Fibroblast of lung (primary cell): ENCODE data around the gene ARSA. TPM values are rescaled to one million over a fixed set of nuclear protein-coding genes. Genes with fewer than 3 reads are reported as not detected.

Experiments used
- DNase-seq, 2 donors: peaks; one replicate each; pipeline versions ENCODE4 v3.0.0 to v3.0.0-alpha.2; 2010; ENCODE audit warnings: low read depth in 2 of 2
- H2AFZ ChIP-seq: 2 replicates; pipeline ENCODE4 v1.5.1; 2012; ENCODE audit warnings: low read length, control low read depth, inconsistent platforms
- H3K27ac ChIP-seq: 2 replicates; pipeline ENCODE4 v1.5.1; 2011; ENCODE audit warnings: low read length, control low read depth; ENCODE audit not compliant: insufficient read depth
- H3K27me3 ChIP-seq: 2 replicates; pipeline ENCODE4 v1.5.1; 2011; ENCODE audit warnings: mild to moderate bottlenecking, low read length; ENCODE audit not compliant: control insufficient read depth, insufficient read depth
- H3K36me3 ChIP-seq: 2 replicates; pipeline ENCODE4 v1.5.1; 2011; ENCODE audit warnings: low read length; ENCODE audit not compliant: control insufficient read depth, insufficient read depth
- H3K4me1 ChIP-seq: 2 replicates; pipeline ENCODE4 v1.5.1; 2011; ENCODE audit warnings: low read length; ENCODE audit not compliant: control insufficient read depth, insufficient read depth; ENCODE audit errors: extremely low read depth
- H3K4me2 ChIP-seq: 2 replicates; pipeline ENCODE4 v1.5.1; 2011; ENCODE audit warnings: low read length, control low read depth; ENCODE audit not compliant: insufficient read depth; ENCODE audit errors: extremely low read depth
- H3K4me3 ChIP-seq, 4 experiments: fragments of 200-600 bp in 1 of 4; sonication (generic) in 1 of 4; replicated peaks in 1 of 4; 2 replicates each; pipeline ENCODE4 v1.5.1; 2011 to 2016; ENCODE audit warnings: low read length in 4 of 4, low read depth in 3 of 4, mild to moderate bottlenecking in 3 of 4, control low read depth in 2 of 4, inconsistent platforms in 1 of 4, mixed read lengths in 1 of 4; ENCODE audit not compliant: insufficient read depth in 1 of 4; ENCODE audit errors: control extremely low read depth in 1 of 4
- H3K79me2 ChIP-seq: 2 replicates; pipeline ENCODE4 v1.5.1; 2012; ENCODE audit warnings: mild to moderate bottlenecking, low read length, inconsistent platforms; ENCODE audit not compliant: control insufficient read depth, insufficient read depth
- H3K9ac ChIP-seq: 2 replicates; pipeline ENCODE4 v1.5.1; 2011; ENCODE audit warnings: mild to moderate bottlenecking, low read length, control low read depth; ENCODE audit not compliant: insufficient read depth
- H3K9me3 ChIP-seq: 2 replicates; pipeline ENCODE4 v1.5.1; 2012; ENCODE audit warnings: low read depth, low read length; ENCODE audit not compliant: control insufficient read depth, insufficient read depth
- H4K20me1 ChIP-seq: 2 replicates; pipeline ENCODE4 v1.5.1; 2011; ENCODE audit warnings: low read length; ENCODE audit not compliant: control insufficient read depth, insufficient read depth; ENCODE audit errors: extremely low read depth
- CTCF ChIP-seq, 2 donors: IDR thresholded peaks in 1 of 2; conservative IDR thresholded peaks in 1 of 2; 1 replicate in 1 of 2; 2 replicates in 1 of 2; pipeline ENCODE4 v1.5.1; 2011 to 2012; ENCODE audit warnings: low read length in 2 of 2, control low read depth in 1 of 2, inconsistent platforms in 1 of 2, low read depth in 1 of 2, mild to moderate bottlenecking in 1 of 2
- EZH2 ChIP-seq: IDR thresholded peaks from 2 replicates; pipeline ENCODE4 v1.5.1; 2012; ENCODE audit warnings: low read length, control low read depth, mild to moderate bottlenecking; ENCODE audit errors: missing control alignments
- polyA plus RNA-seq, 2 donors: library from polyadenylated mRNA; depleted of rRNA in 1 of 2; stranded (reverse) in 1 of 2; unstranded in 1 of 2; fragments of >200 nt; gene quantifications; 2 replicates each; pipeline ENCODE4 v1.2.1, GENCODE V29; 2011 to 2012; ENCODE audit warnings: missing spikeins in 1 of 2
- total RNA-seq: library from RNA; depleted of rRNA; stranded (reverse); fragments of >200 nt; gene quantifications from 2 replicates; pipeline ENCODE4 v1.2.1, GENCODE V29; 2014

ARSA gene
- total and polyA plus RNA-seq, 2 donors (not counting 1 experiment from before 2014, with no cell fraction given) = 10.5 to 19.5 TPM

- Histone ChIP-seq H3K4me1 (peaks cover 8% of the 10 kb centered on the region), H3K4me3 (peak overlapping the region; percentile 76 to 82 (median 78)), H3K27me3 (no peaks in the 10 kb centered on the region), H2AFZ (no peak overlapping the region), H3K9ac (no peak overlapping the region), H4K20me1 (no peaks in the 10 kb centered on the region), H3K36me3 (no peaks in the 10 kb centered on the region), H3K9me3 (no peaks in the 10 kb centered on the region), H3K4me2 (peak overlapping the region; percentile 93), H3K27ac (no peak overlapping the region), H3K79me2 (peaks cover 2% of the 10 kb centered on the region)
- no peak for DNase-seq
- no peak for TF ChIP-seq CTCF (conservative IDR thresholded peaks at IDR 0.05 in 1 of 2, IDR thresholded peaks at IDR 0.05 in 1 of 2; ENCODE audit: low read depth in 1 of 2, low read length in 2 of 2)
- TF ChIP-seq EZH2 = no peak
These were observed 46.7 kb downstream of the ARSA start for GRCh38 chr22:50581031-50581949.

- H3K4me3 ChIP-seq = no peak overlapping the region
- no peaks in the 10 kb centered on the region for H3K9me3 ChIP-seq
- H3K9ac ChIP-seq = no peak overlapping the region
- no peak for DNase-seq
- no peak overlapping the region for H2AFZ ChIP-seq
- H3K4me1 ChIP-seq = peaks cover 8% of the 10 kb centered on the region
- H4K20me1 ChIP-seq = no peaks in the 10 kb centered on the region
- H3K27me3 ChIP-seq = no peaks in the 10 kb centered on the region
- TF ChIP-seq EZH2 = no peak
- no peak for TF ChIP-seq CTCF (conservative IDR thresholded peaks at IDR 0.05 in 1 of 2, IDR thresholded peaks at IDR 0.05 in 1 of 2; ENCODE audit: low read depth in 1 of 2, low read length in 2 of 2)
- H3K27ac ChIP-seq = no peak overlapping the region
- H3K4me2 ChIP-seq = no peak overlapping the region
- peaks cover 2% of the 10 kb centered on the region for H3K79me2 ChIP-seq
- no peaks in the 10 kb centered on the region for H3K36me3 ChIP-seq
These were observed 48.2 kb downstream of the ARSA start for GRCh38 chr22:50579752-50580151.

- TF ChIP-seq EZH2 = no peak
- TF ChIP-seq CTCF (conservative IDR thresholded peaks at IDR 0.05 in 1 of 2, IDR thresholded peaks at IDR 0.05 in 1 of 2; ENCODE audit: low read depth in 1 of 2, low read length in 2 of 2) = no peak
- Histone ChIP-seq H3K4me3 (no peak overlapping the region), H3K9me3 (no peaks in the 10 kb centered on the region), H3K4me1 (peaks cover 8% of the 10 kb centered on the region), H3K4me2 (peak overlapping the region; percentile 35), H3K9ac (no peak overlapping the region), H3K27me3 (no peaks in the 10 kb centered on the region), H2AFZ (no peak overlapping the region), H3K36me3 (no peaks in the 10 kb centered on the region), H3K79me2 (peaks cover 2% of the 10 kb centered on the region), H4K20me1 (no peaks in the 10 kb centered on the region), H3K27ac (no peak overlapping the region)
- no peak for DNase-seq
These were observed 49.1 kb downstream of the ARSA start for GRCh38 chr22:50578776-50579310.
